Nephron progenitor cell (in vitro differentiated cells): ENCODE measurements around the gene ABCC11.

Experiments
- DNase-seq: peaks from one replicate; pipeline ENCODE4 v3.0.0; 2021
- H3K27ac Mint-ChIP-seq: 2 replicates; pipeline ENCODE4 v1.8.0; 2021; ENCODE audit warnings: mild to moderate bottlenecking, moderate library complexity, mixed read lengths
- H3K27me3 Mint-ChIP-seq: 2 replicates; pipeline ENCODE4 v1.8.0; 2021; ENCODE audit warnings: mild to moderate bottlenecking, low read depth, mixed read lengths; ENCODE audit not compliant: poor library complexity
- H3K36me3 Mint-ChIP-seq: 2 replicates; pipeline ENCODE4 v1.8.0; 2021; ENCODE audit warnings: low read depth, mixed read lengths
- H3K4me1 Mint-ChIP-seq: 2 replicates; pipeline ENCODE4 v1.8.0; 2021; ENCODE audit warnings: mixed read lengths
- H3K4me3 Mint-ChIP-seq: 2 replicates; pipeline ENCODE4 v1.8.0; 2021; ENCODE audit warnings: mild to moderate bottlenecking, moderate library complexity, mixed read lengths
- H3K9me3 Mint-ChIP-seq: 2 replicates; pipeline ENCODE4 v1.8.0; 2021; ENCODE audit warnings: mild to moderate bottlenecking, moderate library complexity, mixed read lengths
- CTCF ChIP-seq: fragments of 200-600 bp; sonication (generic); IDR thresholded peaks from 2 replicates; pipeline ENCODE4 v1.5.0; 2021; ENCODE audit warnings: antibody characterized with exemption

ABCC11 gene

GRCh38 chr16:48165961-48166578 is 81.3 kb downstream of the ABCC11 start:
- no peak for TF ChIP-seq CTCF
- DNase-seq: no peak
- H3K27ac Mint-ChIP-seq: no peak overlapping the region
- no peaks in the 10 kb centered on the region for H3K36me3 Mint-ChIP-seq
- H3K9me3 Mint-ChIP-seq: no peaks in the 10 kb centered on the region
- H3K4me1 Mint-ChIP-seq: peaks cover 29% of the 10 kb centered on the region
- H3K4me3 Mint-ChIP-seq: no peak overlapping the region
- H3K27me3 Mint-ChIP-seq: peaks cover 11% of the 10 kb centered on the region

- Mint-ChIP-seq H3K27me3 (peaks cover 16% of the 10 kb centered on the region), H3K36me3 (no peaks in the 10 kb centered on the region), H3K4me1 (peaks cover 31% of the 10 kb centered on the region), H3K27ac (peak overlapping the region; percentile 7), H3K9me3 (no peaks in the 10 kb centered on the region), H3K4me3 (no peak overlapping the region)
- DNase-seq: peak; percentile 85
- peak; percentile 93 for TF ChIP-seq CTCF
These were observed 82.2 kb downstream of the ABCC11 start for GRCh38 chr16:48164907-48165715.

GRCh38 chr16:48162839-48163410 is 84.4 kb downstream of the ABCC11 start:
- Mint-ChIP-seq H3K27me3 (peaks cover 25% of the 10 kb centered on the region), H3K9me3 (no peaks in the 10 kb centered on the region), H3K4me1 (peaks cover 31% of the 10 kb centered on the region), H3K36me3 (no peaks in the 10 kb centered on the region), H3K27ac (no peak overlapping the region), H3K4me3 (no peak overlapping the region)
- no peak for TF ChIP-seq CTCF
- no peak for DNase-seq

DNA sequence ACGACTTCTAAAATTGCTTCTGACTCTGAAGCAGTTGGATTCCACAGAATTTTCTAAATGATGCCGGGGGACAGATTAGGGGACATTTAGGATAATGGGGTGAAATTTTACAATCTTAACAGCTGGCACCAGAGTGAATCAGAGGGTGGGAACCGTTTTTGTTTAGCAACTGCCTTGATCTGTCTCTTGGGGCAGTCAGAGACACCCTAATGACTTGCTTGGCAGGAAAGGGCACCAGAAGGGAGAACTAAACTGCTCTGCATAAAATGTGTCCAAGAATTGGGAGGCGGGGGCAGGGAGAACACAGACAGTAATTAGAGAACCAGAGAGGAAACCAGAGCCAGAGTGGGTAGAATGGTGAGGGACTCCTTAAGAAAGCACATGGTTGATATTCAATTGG is 85.4 kb downstream of the ABCC11 start:
- peaks cover 31% of the 10 kb centered on the region for H3K4me1 Mint-ChIP-seq
- no peak overlapping the region for H3K27ac Mint-ChIP-seq
- TF ChIP-seq CTCF: no peak
- no peaks in the 10 kb centered on the region for H3K36me3 Mint-ChIP-seq
- no peaks in the 10 kb centered on the region for H3K9me3 Mint-ChIP-seq
- no peak for DNase-seq
- peaks cover 26% of the 10 kb centered on the region for H3K27me3 Mint-ChIP-seq
- no peak overlapping the region for H3K4me3 Mint-ChIP-seq

DNA sequence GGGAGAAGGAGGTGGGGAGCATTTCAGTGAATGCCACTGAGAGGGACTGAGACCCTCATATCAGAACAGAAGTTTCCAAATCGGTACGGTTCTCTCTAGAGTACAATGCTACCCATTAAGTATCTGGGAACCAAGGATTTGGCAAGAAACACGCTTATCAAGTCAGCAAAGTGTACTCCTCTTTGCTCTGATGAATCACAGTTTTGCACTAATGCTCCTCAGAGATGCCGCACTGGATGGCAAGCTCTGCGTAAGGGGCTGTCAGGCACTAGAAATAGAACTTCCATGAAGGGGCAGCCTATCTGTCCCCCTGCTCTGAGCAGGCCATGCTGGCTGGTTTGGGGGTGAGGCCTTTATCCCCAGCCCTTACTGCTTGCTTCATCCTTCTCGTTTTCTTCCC is 86.8 kb downstream of the ABCC11 start:
- Mint-ChIP-seq H3K9me3 (no peaks in the 10 kb centered on the region), H3K36me3 (no peaks in the 10 kb centered on the region), H3K27ac (no peak overlapping the region), H3K4me3 (no peak overlapping the region), H3K4me1 (peaks cover 25% of the 10 kb centered on the region), H3K27me3 (peaks cover 31% of the 10 kb centered on the region)
- TF ChIP-seq CTCF: no peak
- DNase-seq: no peak
